ENCODE data around the gene FILIP1L.

DNA sequence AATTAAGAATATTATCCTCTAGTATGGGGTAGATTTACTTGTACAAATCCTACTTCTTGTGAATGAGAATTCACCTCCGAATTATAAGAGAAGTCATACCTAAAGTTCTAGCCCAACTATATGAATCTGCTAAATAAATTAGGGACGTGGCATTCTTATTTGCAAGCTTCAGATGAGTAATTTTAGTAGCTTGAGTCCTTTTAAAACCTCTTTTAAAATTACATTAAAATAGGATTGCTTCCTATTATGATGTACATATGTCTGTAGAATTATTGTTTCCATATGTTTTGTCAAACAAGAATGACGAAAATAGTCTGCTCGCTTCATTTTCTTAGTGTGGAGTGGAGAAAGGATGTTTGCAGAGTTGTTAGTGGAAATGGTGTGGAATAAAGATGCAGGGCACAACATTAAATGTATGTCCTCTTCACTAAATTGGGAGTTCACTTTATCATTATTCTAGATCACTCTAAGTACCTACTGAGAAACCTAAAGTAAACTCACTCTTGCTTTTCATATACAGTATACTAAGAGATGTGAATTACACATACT is 237.2 kb downstream of the FILIP1L start:
- TF ChIP-seq CTCF (IDR thresholded peaks at IDR 0.05) (no peak), POLR2A (IDR thresholded peaks at IDR 0.05) (no peak), POLR2AphosphoS5 (IDR thresholded peaks at IDR 0.05; ENCODE audit: insufficient read depth in 1 of 2, low read depth in 1 of 2) (no peak)

Data from vagina (tissue), 2 donors.